HG02798 (cell line): ENCODE results near the gene MAP2K7.
A peak's percentile ranks its signal among the peaks of the same experiment; 100 is the strongest.
"Not testable (repeated sequence)": the region's sequence is repeated elsewhere in the genome, so short reads cannot be mapped to it uniquely, and the experiment has no call there.

Source experiments
- ATAC-seq: cut with Tn5 transposase; IDR thresholded peaks from one replicate; pipeline ENCODE4 v1.9.1; 2021; ENCODE audit warnings: mild to moderate bottlenecking; ENCODE audit not compliant: unreplicated experiment, poor library complexity

Gene MAP2K7

GRCh38 chr19:7881910-7882309, 21.8 kb upstream of the MAP2K7 start:
- ATAC-seq = no peak

DNA sequence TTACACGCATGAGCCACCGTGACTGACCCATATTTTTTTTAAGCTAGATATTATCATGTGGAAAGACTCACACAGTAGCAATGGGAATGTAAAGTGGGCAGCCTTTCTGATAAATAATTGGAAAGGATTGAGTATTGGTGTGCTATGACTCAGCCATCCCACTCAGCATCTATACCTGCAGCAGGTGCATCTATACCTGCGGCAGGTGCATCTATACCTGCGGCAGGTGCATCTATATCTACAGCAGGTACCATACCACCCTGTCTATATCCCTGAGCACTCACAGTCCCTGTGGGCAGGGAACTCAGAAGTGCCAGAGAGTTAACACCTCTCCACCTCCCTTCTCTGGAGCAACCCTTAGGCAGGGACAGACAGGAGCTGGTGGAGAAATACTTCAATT, 20.6 kb upstream of the MAP2K7 start:
- no peak for ATAC-seq

DNA sequence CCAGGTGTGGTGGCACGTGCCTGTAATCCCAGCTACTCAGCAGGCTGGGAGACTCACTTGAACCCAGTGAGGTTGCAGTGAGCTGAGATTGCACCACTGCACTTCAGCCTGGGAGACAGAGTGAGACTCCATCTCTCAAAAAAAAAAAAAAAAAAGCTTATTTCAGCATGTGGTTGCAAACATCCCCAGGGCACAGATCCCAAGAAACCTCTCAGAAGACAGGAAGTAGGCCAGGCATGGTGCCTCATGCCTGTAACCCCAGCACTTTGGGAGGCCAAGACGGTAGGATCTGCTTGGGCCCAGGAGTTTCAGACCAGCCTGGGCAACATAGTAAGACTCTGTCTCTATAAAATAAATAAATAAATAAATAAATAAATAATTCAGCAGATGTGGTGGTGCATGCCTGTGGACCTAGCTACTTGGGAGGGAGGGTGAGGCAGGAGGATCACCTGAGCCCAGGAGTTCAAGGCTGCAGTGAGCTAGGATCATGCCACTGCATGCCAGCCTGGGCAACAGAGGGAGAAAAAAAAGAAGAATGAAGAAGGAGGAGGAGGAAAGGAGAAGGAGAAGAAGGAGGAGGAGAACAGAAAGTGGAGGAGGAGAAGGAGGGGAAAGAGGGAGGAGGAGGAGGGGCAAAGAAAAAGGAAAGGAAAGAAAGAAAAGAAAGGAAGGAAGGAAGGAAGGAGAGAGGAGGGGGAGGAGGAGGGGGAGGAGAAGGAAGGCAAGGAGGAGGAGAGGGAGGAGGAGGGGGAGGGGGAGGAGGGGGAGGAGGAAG, 19.7 kb upstream of the MAP2K7 start:
- ATAC-seq = no peak

DNA sequence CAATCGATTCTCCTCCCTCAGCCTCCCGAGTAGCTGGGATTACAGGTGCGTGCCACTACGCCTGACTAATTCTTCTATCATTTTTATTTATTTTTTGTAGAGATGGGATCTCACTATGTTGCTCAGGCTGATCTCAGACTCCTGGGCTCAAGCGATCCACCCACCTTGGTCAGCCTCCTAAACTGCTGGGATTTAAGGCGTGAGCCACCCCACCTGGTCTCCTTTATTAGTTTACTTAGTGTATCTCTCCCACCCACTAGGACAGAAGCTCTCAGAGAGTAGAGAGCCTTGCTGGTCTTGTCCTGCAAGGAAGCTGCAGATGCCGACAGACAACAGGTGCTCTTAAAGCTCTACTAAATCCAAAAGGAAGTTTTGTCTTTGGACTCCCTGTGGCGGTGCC, 17.9 kb upstream of the MAP2K7 start:
- no peak for ATAC-seq

GRCh38 chr19:7887408-7888144, 16.1 kb upstream of the MAP2K7 start:
- no peak for ATAC-seq

DNA sequence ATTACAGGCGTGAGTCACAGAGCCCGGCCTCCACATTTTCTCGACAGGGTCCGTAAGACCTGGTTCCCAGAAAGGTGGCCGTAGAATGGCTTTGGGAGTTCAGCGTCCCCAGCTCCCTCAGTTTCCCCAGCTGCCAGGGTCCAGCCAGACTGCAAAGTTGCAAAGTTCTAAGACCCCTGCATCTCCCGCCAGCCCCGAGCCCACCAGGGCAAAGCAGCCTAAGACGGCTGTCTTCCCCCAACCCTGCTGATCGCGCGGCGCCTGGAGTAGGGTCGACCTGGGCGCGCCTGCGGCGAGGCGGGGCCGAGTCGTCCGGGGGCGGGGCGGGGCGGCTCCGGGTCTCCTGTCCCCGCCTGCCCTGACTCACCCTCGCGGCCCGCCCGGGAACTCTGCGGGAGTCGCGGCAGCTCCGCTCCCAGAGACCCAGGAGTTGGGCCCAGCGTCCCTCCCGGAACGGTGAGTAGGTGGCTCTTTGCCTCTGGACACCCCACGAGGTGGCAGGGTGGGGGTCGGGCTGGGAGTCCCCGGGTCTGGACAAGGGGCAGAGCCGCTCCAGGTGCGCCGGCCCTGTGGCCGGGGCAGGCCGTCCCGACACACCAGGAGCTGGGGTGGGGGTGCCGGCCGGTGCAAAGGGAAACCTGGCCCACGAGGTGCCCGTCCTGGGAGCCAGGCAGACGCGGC, 15.4 kb upstream of the MAP2K7 start, which contains the start of gene LRRC8E:
TSS of gene LRRC8E (plus strand) at position 366 of the 681 bp plus-strand sequence. CDS start 7,094 bp downstream, outside the sequence.
- ATAC-seq = no peak

GRCh38 chr19:7888826-7889217, 14.9 kb upstream of the MAP2K7 start:
- ATAC-seq = no peak

DNA sequence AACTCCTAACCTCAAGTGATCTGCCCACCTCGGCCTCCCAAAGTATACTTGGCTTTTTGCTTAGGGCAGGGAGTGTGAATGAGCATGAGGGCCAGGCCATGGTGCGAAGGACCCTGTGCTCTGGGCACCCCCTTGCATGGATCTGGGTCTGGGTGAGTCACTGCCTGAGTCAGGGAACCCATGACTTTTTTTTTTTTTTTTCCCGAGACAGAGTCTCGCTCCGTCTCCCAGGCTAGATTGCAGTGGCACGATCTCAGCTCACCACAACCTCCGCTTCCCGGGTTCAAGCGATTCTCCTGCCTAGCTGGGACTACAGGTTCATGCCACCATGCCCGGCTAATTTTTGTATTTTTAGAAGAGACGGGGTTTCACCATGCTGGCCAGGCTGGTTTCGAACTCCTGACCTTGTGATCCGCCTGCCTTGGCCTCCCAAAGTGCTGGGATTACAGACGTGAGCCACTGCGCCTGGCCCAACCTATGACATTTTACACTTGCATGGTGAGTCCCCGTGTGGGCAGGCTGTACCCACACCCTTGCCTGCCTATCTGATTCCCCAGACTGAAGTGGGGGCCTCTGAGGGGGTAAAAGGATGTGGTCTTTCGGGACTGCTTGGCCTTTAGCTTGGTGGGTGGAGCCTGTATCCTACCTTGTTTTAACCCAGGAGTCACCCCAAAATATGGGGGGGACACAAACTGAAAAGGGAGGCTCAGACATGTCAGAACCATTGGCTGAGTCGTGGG, 10.1 kb upstream of the MAP2K7 start:
- ATAC-seq = not testable (repeated sequence)

DNA sequence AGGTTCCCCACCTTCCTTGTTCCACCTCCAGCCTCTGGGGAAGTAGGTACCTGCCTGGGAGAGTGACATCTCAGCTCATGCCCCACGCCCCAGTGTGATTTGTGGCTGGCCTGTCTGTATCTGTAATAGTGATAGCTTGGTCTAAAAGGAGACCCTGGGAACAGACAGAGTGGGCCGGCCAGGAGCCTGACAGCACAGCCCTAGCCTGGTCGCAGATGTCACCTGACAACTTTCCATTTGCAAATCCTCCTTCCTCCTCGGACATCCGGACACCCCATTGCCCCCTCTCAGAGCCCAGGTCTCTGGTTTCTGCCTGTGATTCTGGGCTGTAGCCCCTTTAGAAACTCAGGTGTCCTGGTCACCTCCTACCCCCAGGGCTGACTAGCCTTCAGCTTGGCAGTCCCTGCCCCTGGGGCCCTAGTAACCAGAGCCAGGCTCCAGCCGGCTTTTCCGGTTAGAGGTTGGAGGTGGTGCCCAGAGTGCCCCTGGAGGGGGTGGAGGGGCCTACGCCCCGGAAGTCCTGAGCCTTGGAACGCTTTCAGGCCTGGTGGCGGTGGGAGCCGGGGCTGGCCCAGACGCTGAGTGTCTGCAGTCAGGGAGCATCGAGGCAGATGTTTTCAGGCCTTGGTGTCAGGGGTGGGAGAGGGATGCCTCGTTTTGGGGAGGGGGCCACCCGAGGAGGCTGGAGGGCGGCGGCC, 8.9 kb upstream of the MAP2K7 start:
- ATAC-seq = no peak

DNA sequence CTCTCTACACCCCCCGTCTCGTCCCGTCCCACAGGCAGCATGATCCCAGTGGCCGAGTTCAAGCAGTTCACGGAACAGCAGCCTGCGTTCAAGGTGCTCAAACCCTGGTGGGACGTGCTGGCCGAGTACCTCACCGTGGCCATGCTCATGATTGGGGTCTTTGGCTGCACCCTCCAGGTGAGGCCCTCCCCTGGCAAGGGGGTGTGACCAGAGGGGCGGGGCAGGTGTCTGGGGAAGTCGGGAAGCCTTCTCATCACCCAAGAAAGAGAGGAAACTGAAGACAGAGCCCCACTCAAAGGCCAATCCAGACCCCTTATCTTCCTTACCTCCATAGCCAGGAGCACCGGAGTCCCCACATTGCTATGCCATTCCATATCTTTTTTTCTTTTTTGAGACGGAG, 8.1 kb upstream of the MAP2K7 start:
- no peak for ATAC-seq

DNA sequence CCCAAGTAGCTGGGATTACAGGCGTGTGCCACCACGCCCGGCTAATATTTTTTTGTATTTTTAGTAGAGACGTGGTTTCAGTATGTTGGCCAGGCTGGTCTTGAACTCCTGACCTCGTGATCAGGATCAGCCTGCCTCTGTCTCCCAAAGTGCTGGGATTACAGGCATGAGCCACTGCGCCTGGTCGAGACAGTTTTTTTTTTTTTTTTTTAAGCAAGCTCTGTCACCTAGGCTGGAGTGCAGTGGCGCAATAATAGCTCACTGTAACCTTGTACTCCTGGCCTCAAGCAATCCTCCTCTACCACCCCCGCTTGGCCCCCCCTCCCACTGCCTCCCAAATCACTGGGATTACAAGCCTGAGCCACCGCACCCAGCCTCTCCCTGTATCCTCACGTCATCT, 6.4 kb upstream of the MAP2K7 start:
- no peak for ATAC-seq

- no peak for ATAC-seq
Measured at GRCh38 chr19:7898967-7899366, 4.7 kb upstream of the MAP2K7 start.

GRCh38 chr19:7899751-7900378, 3.8 kb upstream of the MAP2K7 start:
- ATAC-seq = no peak

DNA sequence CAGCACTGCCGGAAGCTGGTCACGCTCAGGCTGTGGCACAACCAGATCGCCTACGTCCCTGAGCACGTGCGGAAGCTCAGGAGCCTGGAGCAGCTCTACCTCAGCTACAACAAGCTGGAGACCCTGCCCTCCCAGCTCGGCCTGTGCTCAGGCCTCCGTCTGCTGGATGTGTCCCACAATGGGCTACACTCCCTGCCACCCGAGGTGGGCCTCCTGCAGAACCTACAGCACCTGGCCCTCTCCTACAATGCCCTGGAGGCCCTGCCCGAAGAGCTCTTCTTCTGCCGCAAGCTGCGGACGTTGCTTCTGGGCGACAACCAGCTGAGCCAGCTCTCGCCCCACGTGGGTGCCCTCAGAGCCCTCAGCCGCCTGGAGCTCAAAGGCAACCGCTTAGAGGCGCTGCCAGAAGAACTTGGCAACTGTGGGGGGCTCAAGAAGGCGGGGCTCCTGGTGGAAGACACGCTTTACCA, 3.2 kb upstream of the MAP2K7 start:
- ATAC-seq = no peak

- no peak for ATAC-seq
Measured at GRCh38 chr19:7900931-7901330, 2.7 kb upstream of the MAP2K7 start.

DNA sequence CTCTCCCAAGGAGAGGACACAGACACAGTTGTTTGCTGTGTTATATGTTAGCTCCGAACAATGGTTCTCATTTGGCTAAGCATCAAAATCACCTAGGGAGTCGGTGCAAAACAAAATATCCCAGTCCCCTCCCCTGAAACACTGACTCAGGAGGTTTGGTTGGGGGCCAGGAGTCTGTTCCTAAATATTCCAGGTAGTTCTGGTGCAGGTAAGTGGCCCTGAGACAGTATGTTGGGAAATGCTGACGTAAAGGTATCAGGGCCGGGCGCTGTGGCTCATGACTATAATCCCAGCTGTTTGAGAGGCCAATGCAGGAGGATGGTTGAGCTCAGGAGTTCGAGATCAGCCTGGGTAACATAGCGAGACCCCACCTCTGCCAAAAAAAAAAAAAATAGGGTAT, 2.3 kb upstream of the MAP2K7 start:
- ATAC-seq = no peak

GRCh38 chr19:7902796-7903243, 857 bp upstream of the MAP2K7 start:
- ATAC-seq = no peak

GRCh38 chr19:7904074-7905020, 670 bp downstream of the MAP2K7 start:
- ATAC-seq = peak; percentile 42
